CD8-positive, alpha-beta memory T cell (primary cell): ENCODE results near the gene KCNK7. TPM values are rescaled to one million over a fixed set of nuclear protein-coding genes. Genes with fewer than 3 reads are reported as not detected.
"Not testable (repeated sequence)": the region's sequence is repeated elsewhere in the genome, so short reads cannot be mapped to it uniquely, and the experiment has no call there.

ENCODE experiments used
- CTCF ChIA-PET: fragments of 350-600 bp; sonication (Branson Sonifier 250); formaldehyde crosslinking; loops from one replicate; lab custom pipeline; 2021; ENCODE audit warnings: antibody characterized with exemption; lab: Charles Lee
- POLR2A ChIA-PET: fragments of 350-600 bp; sonication (Branson Sonifier 250); formaldehyde crosslinking; loops from one replicate; lab custom pipeline; 2021; ENCODE audit warnings: antibody characterized with exemption; lab: Charles Lee
- DNase-seq, 5 donors: peaks; one replicate each; pipeline versions ENCODE4 v3.0.0 to v3.0.0-alpha.2; 2020 to 2022; ENCODE audit warnings: mixed read lengths in 1 of 5
- H3K27ac ChIP-seq: one replicate; pipeline ENCODE4 v1.7.0; 2013; ENCODE audit warnings: low read depth, mild to moderate bottlenecking, low read length, moderate library complexity
- H3K27me3 ChIP-seq: 2 replicates; pipeline ENCODE4 v1.7.0; 2013; ENCODE audit warnings: low read length, mild to moderate bottlenecking; ENCODE audit not compliant: insufficient read depth, poor library complexity, severe bottlenecking
- H3K36me3 ChIP-seq: 2 replicates; pipeline ENCODE4 v1.7.0; 2013; ENCODE audit warnings: mild to moderate bottlenecking, low read length, moderate library complexity; ENCODE audit not compliant: insufficient read depth
- H3K4me1 ChIP-seq: 2 replicates; pipeline ENCODE4 v1.7.0; 2013; ENCODE audit warnings: mild to moderate bottlenecking, low read length, moderate library complexity; ENCODE audit not compliant: insufficient read depth
- H3K4me3 ChIP-seq: 2 replicates; pipeline ENCODE4 v1.7.0; 2013; ENCODE audit warnings: mild to moderate bottlenecking, low read length
- H3K9me3 ChIP-seq: 2 replicates; pipeline ENCODE4 v1.7.0; 2013; ENCODE audit warnings: mild to moderate bottlenecking, low read length
- H3K27ac Mint-ChIP-seq, 8 donors: one replicate each; pipeline ENCODE4 v1.8.0; 2020 to 2021; ENCODE audit warnings: mixed read lengths in 8 of 8, mild to moderate bottlenecking in 6 of 8, inconsistent platforms in 3 of 8, moderate library complexity in 3 of 8
- H3K27me3 Mint-ChIP-seq, 2 donors: one replicate each; pipeline ENCODE4 v1.8.0; 2020 to 2021; ENCODE audit warnings: mixed read lengths in 2 of 2, mild to moderate bottlenecking in 1 of 2, moderate library complexity in 1 of 2
- H3K36me3 Mint-ChIP-seq, 3 donors: one replicate each; pipeline ENCODE4 v1.8.0; 2020 to 2021; ENCODE audit warnings: mixed read lengths in 3 of 3, inconsistent platforms in 1 of 3, mild to moderate bottlenecking in 1 of 3
- H3K4me1 Mint-ChIP-seq, 3 donors: one replicate each; pipeline ENCODE4 v1.8.0; 2020 to 2021; ENCODE audit warnings: mixed read lengths in 3 of 3, inconsistent platforms in 1 of 3, mild to moderate bottlenecking in 1 of 3
- H3K4me3 Mint-ChIP-seq, 7 donors: one replicate each; pipeline ENCODE4 v1.8.0; 2020 to 2021; ENCODE audit warnings: mixed read lengths in 7 of 7, mild to moderate bottlenecking in 6 of 7, moderate library complexity in 4 of 7, inconsistent platforms in 2 of 7
- H3K9me3 Mint-ChIP-seq, 5 donors: one replicate each; pipeline ENCODE4 v1.8.0; 2020 to 2022; ENCODE audit warnings: mixed read lengths in 5 of 5, mild to moderate bottlenecking in 3 of 5, moderate library complexity in 2 of 5, inconsistent platforms in 1 of 5
- polyA plus RNA-seq: library from polyadenylated mRNA; unstranded; fragments of 300-500 nt; fragmentation: Illumina TruSeq; gene quantifications from one replicate; pipeline ENCODE4 v1.2.3, GENCODE V29; 2021
- total RNA-seq, 2 experiments: library from RNA; stranded (reverse); gene quantifications; one replicate each; pipeline ENCODE4 v1.2.3, GENCODE V29; 2021

Gene KCNK7
- total and polyA plus RNA-seq, 3 experiments from 2014 or later: 0.59 to 0.64 TPM; not detected in 1

DNA sequence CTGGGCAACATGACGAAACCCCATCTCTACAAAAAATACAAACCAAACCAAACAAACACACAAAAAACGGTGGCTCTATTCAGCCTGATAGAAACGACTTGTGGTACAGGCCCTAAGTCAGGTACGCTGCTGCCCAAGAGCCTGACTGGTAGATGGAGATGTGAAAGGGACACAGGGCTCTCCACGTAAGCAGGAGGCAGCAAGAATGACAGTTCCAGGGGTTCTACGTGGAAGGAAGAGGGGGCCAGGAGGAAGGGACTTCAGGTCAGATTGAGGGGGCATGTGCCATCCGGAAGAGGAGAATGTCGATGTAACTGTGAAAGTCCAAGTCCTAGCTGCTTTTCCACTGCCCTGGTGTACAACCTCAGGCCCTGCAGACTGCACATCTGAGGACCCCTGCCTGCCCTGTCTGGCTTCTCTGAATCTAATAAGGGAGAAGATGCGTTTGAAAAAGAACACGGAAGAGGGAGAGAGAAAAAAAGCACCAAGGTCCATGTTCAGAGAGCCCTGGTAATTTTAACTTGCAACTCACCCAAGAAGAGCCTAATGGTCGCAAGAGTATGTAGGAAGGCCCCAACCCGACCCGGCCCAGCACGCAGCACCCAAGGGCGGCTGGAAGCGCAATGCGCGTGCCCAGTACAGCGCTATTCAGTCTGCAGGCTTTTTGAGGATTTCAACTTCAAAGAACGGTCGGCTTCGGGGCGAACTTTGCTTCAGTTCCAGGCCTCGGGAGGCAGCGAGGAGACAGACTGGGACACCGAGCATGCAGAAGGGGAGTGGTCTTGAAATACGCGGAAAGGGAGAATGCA is 26.2 kb downstream of the KCNK7 start:
- H3K9me3 ChIP-seq: no peaks in the 10 kb centered on the region
- H3K4me3 ChIP-seq: peak overlapping the region; percentile 95
- no peaks in the 10 kb centered on the region for H3K36me3 ChIP-seq
- peaks cover 67 to 85% (median 82%) of the 10 kb centered on the region in 3 donors for H3K4me1 Mint-ChIP-seq
- peaks cover 80% of the 10 kb centered on the region for H3K4me1 ChIP-seq
- peaks cover 0 to 30% (median 2%) of the 10 kb centered on the region in 3 donors for H3K36me3 Mint-ChIP-seq
- peak overlapping the region; percentile 96 to 100 (median 100) for H3K27ac Mint-ChIP-seq
- no peaks in the 10 kb centered on the region for H3K27me3 ChIP-seq
- peaks cover 0 to 1% of the 10 kb centered on the region in 2 donors for H3K27me3 Mint-ChIP-seq
- ChIA-PET CTCF (interaction anchor here (1.0 to 5.5 kb wide), 4 partner anchors 12 to 28 kb away, joined by 4 to 78 read pairs (median 40); no protein-coding TSS in a partner anchor), POLR2A (interaction anchor here (0.6 to 4.3 kb wide), 10 partner anchors 9 to 290 kb away, joined by 3 to 34 read pairs (median 4); partner anchors contain the start of genes MALAT1, MAP3K11, MUS81 and PCNX3)
- H3K27ac ChIP-seq: peak overlapping the region; percentile 96
- peak overlapping the region; percentile 98 to 99 (median 99) for H3K4me3 Mint-ChIP-seq
- DNase-seq: no peak
- no peaks in the 10 kb centered on the region for H3K9me3 Mint-ChIP-seq

DNA sequence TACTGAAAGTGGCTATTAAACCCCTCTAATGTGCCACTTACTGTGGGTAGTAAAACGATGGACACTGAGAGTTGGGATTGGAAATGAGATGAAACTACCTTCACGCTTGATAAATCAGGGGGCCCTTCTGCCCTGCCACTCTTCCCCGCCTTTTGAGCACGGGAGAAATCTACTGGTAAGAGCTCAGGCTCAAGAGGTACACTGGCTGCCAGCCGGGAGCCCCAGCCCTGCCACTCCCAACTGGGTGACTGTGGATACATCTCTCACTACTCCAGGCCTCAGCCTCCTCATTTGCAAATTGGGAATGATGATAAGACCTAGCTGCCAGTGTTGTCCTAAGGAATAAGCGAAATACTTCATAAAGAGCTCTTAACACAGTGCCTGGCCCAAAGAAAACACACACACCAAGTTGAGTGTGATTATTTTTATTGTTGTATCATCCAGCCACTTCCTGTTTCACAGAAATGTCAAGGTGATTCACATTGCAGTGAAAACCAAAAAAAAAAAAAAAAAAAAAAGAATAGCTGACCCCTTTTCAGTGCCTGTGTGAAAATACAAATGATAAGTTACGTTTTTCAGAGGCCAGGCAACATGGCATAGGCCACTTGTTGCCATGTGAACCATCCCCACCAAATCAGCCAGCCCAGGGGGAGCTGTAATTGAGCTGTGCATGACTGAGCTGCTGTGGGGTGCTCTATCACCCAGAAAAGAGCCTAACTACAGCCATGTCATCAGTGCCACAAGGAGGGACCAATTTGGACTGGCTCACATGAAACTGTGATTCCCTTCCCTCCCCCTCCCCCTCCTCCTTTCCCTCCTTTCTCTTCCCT is 29.8 kb downstream of the KCNK7 start:
- Mint-ChIP-seq H3K36me3 (peaks cover 0 to 22% (median 2%) of the 10 kb centered on the region in 3 donors), H3K27me3 (peaks cover 0 to 1% of the 10 kb centered on the region in 2 donors), H3K4me1 (peaks cover 50 to 68% (median 53%) of the 10 kb centered on the region in 3 donors), H3K4me3 (peak overlapping the region; percentile 62 to 86 (median 81)), H3K9me3 (no peaks in the 10 kb centered on the region), H3K27ac (peak overlapping the region; percentile 95 to 100 (median 97))
- Histone ChIP-seq H3K36me3 (no peaks in the 10 kb centered on the region), H3K27ac (peak overlapping the region; percentile 77), H3K9me3 (no peaks in the 10 kb centered on the region), H3K27me3 (no peaks in the 10 kb centered on the region), H3K4me1 (peaks cover 64% of the 10 kb centered on the region), H3K4me3 (peak overlapping the region; percentile 49)
- POLR2A ChIA-PET: interaction anchor here (0.6 to 2.1 kb wide), 25 partner anchors 11 to 1079 kb away, joined by 3 to 17 read pairs (median 4); partner anchors contain the start of genes EHBP1L1 and MAP3K11
- CTCF ChIA-PET: interaction anchor here (0.6 to 3.9 kb wide), 12 partner anchors 9 to 144 kb away, joined by 3 to 35 read pairs (median 3); partner anchors contain the start of gene PCNX3
- peak in 4 of 5 donors; percentile 56 to 83 (median 58) for DNase-seq

DNA sequence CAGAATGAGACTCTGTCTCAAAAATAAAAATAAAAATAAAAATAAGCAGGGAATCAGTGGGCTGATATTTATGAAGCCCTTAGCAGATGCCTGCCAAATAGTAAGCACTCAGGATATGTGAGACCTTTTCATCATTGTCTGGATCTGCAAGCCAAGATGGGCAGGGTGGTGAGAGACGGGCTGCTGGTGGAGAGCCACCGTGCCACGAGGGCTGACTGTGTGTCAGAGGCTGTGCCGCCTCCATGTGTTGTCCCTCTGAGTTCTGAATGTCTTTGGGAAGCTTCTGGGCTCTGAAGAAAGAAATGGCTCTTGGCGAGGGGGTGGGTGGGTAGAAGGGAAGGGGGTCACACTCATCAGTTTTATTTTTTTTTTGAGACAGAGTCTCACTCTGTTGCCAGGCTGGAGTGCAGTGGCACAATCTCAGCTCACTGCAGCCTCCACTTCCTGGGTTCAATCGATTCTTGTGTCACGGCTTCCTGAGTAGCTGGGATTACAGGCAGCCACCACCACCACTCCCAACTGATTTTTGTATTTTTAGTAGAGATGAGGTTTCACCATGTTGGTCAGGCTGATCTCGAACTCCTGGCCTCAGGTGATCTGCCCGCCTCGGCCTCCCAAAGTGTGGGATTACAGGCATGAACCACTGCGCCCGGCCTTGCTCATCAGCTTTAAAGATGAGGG is 30.6 kb downstream of the KCNK7 start:
- peaks cover 70% of the 10 kb centered on the region for H3K4me1 ChIP-seq
- H3K27me3 ChIP-seq, H3K27me3 Mint-ChIP-seq, H3K36me3 ChIP-seq, H3K9me3 Mint-ChIP-seq, H3K9me3 ChIP-seq: not testable (repeated sequence)
- peaks cover 0 to 17% (median 2%) of the 10 kb centered on the region in 3 donors for H3K36me3 Mint-ChIP-seq
- ChIA-PET CTCF (interaction anchor here (0.8 to 3.9 kb wide), 10 partner anchors 8 to 50 kb away, joined by 3 to 35 read pairs (median 4); partner anchors contain the start of gene PCNX3), POLR2A (interaction anchor here (0.6 to 2.1 kb wide), 9 partner anchors 12 to 915 kb away, joined by 3 to 12 read pairs (median 5); partner anchors contain the start of genes DPP3, EHBP1L1 and MAP3K11)
- H3K4me1 Mint-ChIP-seq: peaks cover 48 to 69% (median 50%) of the 10 kb centered on the region in 3 donors
- H3K4me3 ChIP-seq: peak overlapping the region; percentile 49
- DNase-seq: peak in 1 of 5 donors; percentile 48
- peak overlapping the region; percentile 73 to 86 (median 84) for H3K4me3 Mint-ChIP-seq
- peak overlapping the region; percentile 77 for H3K27ac ChIP-seq
- H3K27ac Mint-ChIP-seq: peak overlapping the region; percentile 95 to 100 (median 97)

DNA sequence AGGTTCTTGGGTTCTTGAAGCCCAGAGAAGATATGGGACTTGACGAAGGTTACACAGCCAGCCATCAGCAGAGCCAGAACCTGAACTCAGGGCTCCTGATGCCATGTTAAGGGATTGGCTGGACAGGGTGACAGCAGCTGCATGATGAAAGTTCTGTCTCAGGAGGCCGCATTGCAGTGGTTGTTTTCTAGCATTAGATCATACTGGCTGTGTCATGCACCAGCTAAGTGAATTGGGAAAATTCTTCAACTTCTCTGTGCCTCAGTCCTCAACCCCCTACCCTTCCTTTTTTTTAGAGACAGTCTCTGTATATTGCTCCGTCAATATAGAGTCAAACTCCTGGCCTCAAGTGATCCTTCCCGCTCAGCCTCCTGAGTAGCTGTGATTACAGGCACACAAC is 32.0 kb downstream of the KCNK7 start:
- Histone ChIP-seq H3K4me1 (peaks cover 73% of the 10 kb centered on the region), H3K27me3 (no peaks in the 10 kb centered on the region), H3K9me3 (no peaks in the 10 kb centered on the region), H3K4me3 (no peak overlapping the region), H3K36me3 (no peaks in the 10 kb centered on the region), H3K27ac (no peak overlapping the region)
- Mint-ChIP-seq H3K27me3 (peaks cover 0 to 1% of the 10 kb centered on the region in 2 donors), H3K9me3 (no peaks in the 10 kb centered on the region), H3K27ac (peak overlapping the region in 7 of 8 donors; percentile 58 to 94 (median 80)), H3K36me3 (peaks cover 0 to 6% (median 0%) of the 10 kb centered on the region in 3 donors), H3K4me3 (peak overlapping the region in 2 of 7 donors; percentile 18 to 69), H3K4me1 (peaks cover 36 to 65% (median 43%) of the 10 kb centered on the region in 3 donors)
- POLR2A ChIA-PET: interaction anchor here (0.7 kb wide), 1 partner anchor 64 kb away, joined by 9 read pairs; no protein-coding TSS in a partner anchor
- CTCF ChIA-PET: interaction anchor here (3.9 kb wide), 1 partner anchor 23 kb away, joined by 35 read pairs; no protein-coding TSS in a partner anchor
- no peak for DNase-seq

DNA sequence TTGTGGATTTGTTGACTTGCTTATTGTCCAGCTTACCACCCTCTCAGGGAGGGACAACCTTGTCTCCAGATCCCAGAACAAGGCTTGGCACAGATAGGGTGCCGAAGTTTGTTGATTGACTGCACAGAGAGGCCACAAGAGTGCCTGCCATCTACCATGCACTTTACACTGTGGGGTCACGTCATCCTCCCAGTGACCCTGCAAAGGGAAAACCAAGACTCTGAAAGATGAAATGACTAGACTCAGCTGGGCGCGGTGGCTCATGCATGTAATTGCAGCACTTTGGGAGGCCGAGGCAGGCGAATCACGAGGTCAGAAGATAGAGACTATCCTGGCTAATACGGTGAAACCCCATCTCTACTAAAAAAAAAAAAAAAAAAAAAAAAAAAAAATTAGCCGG is 32.8 kb downstream of the KCNK7 start:
- H3K4me1 Mint-ChIP-seq: peaks cover 28 to 57% (median 38%) of the 10 kb centered on the region in 3 donors
- POLR2A ChIA-PET: interaction anchor here (0.6 to 0.7 kb wide), 3 partner anchors 14 to 293 kb away, joined by 3 to 9 read pairs (median 6); no protein-coding TSS in a partner anchor

DNA sequence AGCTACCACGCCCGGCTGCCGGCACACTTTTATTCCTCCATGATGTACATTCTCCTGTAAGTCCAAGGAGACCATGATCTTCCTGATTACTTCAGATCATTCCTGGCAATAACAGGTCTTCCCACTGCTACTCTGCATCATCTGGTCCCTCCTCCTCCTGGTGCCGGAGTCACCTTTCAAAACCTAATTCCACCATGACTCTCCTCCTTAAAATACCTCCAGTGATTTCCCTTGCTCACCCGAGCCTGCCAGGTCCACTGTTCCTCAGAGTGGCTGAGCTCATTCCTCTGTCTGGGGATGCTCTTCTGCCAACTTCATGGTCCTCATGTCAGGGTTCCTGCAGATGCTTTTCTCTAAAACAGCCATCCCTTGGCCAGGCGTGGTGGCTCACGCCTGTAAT is 33.6 kb downstream of the KCNK7 start:
- Histone ChIP-seq H3K27me3 (no peaks in the 10 kb centered on the region), H3K27ac (no peak overlapping the region), H3K9me3 (no peaks in the 10 kb centered on the region), H3K36me3 (no peaks in the 10 kb centered on the region), H3K4me3 (no peak overlapping the region), H3K4me1 (peaks cover 61% of the 10 kb centered on the region)
- Mint-ChIP-seq H3K36me3 (peaks cover 0 to 1% (median 0%) of the 10 kb centered on the region in 3 donors), H3K4me3 (peak overlapping the region in 2 of 7 donors; percentile 23 to 73), H3K27me3 (peaks cover 0 to 3% of the 10 kb centered on the region in 2 donors), H3K9me3 (no peaks in the 10 kb centered on the region), H3K27ac (peak overlapping the region in 5 of 8 donors; percentile 24 to 80 (median 32)), H3K4me1 (peaks cover 33 to 60% (median 43%) of the 10 kb centered on the region in 3 donors)
- POLR2A ChIA-PET: interaction anchor here (0.6 to 1.1 kb wide), 3 partner anchors 8 to 293 kb away, joined by 3 to 6 read pairs (median 3); partner anchors contain the start of gene ZNRD2
- CTCF ChIA-PET: interaction anchor here (0.7 to 4.6 kb wide), 4 partner anchors 10 to 216 kb away, joined by 3 to 36 read pairs (median 8); no protein-coding TSS in a partner anchor
- DNase-seq: no peak

More for the DNA sequence above, 32.8 kb downstream of the KCNK7 start:
- CTCF ChIA-PET: interaction anchor here (0.9 to 4.6 kb wide), 4 partner anchors 11 to 25 kb away, joined by 3 to 36 read pairs (median 24); no protein-coding TSS in a partner anchor
- Histone ChIP-seq H3K4me1 (peaks cover 65% of the 10 kb centered on the region), H3K9me3 (no peaks in the 10 kb centered on the region), H3K27me3 (no peaks in the 10 kb centered on the region), H3K27ac (no peak overlapping the region), H3K36me3 (no peaks in the 10 kb centered on the region), H3K4me3 (no peak overlapping the region)
- peak overlapping the region in 1 of 8 donors; percentile 80 for H3K27ac Mint-ChIP-seq
- peak overlapping the region in 1 of 7 donors; percentile 58 for H3K4me3 Mint-ChIP-seq
- DNase-seq: no peak
- peaks cover 0 to 1% (median 0%) of the 10 kb centered on the region in 3 donors for H3K36me3 Mint-ChIP-seq
- H3K27me3 Mint-ChIP-seq: peaks cover 0 to 1% of the 10 kb centered on the region in 2 donors
- no peaks in the 10 kb centered on the region for H3K9me3 Mint-ChIP-seq
